ENCODE measurements around the gene PABPN1L.

GRCh38 chr16:88880226-88881006 lies 14.0 kb upstream of the PABPN1L start:
- no peak for TF ChIP-seq SP4 (IDR thresholded peaks at IDR 0.05; ENCODE audit: low read length)
- TF ChIP-seq POLR2A (IDR thresholded peaks at IDR 0.05; ENCODE audit: control extremely low read depth in 1 of 2, low read depth in 2 of 2, low read length in 2 of 2), result no peak
- TF ChIP-seq POLR2AphosphoS5 (IDR thresholded peaks at IDR 0.05; ENCODE audit: low read depth, low read length), result no peak
- no peak for TF ChIP-seq EZH2 (IDR thresholded peaks at IDR 0.05; ENCODE audit: low read depth, low read length, severe bottlenecking)
- no peak for TF ChIP-seq MAX (IDR thresholded peaks at IDR 0.05)
- no peak for TF ChIP-seq SIX5 (IDR thresholded peaks at IDR 0.05; ENCODE audit: low read depth, low read length)
- no peak for TF ChIP-seq CTCF (IDR thresholded peaks at IDR 0.05; ENCODE audit: control extremely low read depth in 1 of 3, insufficient read depth in 1 of 3, low read depth in 1 of 3, low read length in 3 of 3)
- TF ChIP-seq ATF2 (IDR thresholded peaks at IDR 0.05; ENCODE audit: low read length), result no peak
- TF ChIP-seq ATF3 (IDR thresholded peaks at IDR 0.05; ENCODE audit: insufficient read depth, low read depth, low read length), result no peak
- TF ChIP-seq NRF1 (IDR thresholded peaks at IDR 0.05; ENCODE audit: low read depth, low read length), result no peak

Measured in H1 (cell line).